ENCODE measurements around the gene PPP1R9B. TPM values are rescaled to one million over a fixed set of nuclear protein-coding genes. Genes with fewer than 3 reads are reported as not detected.

The PPP1R9B gene
- total RNA-seq, 1 donor from 2014 or later, result 16.6 TPM

DNA sequence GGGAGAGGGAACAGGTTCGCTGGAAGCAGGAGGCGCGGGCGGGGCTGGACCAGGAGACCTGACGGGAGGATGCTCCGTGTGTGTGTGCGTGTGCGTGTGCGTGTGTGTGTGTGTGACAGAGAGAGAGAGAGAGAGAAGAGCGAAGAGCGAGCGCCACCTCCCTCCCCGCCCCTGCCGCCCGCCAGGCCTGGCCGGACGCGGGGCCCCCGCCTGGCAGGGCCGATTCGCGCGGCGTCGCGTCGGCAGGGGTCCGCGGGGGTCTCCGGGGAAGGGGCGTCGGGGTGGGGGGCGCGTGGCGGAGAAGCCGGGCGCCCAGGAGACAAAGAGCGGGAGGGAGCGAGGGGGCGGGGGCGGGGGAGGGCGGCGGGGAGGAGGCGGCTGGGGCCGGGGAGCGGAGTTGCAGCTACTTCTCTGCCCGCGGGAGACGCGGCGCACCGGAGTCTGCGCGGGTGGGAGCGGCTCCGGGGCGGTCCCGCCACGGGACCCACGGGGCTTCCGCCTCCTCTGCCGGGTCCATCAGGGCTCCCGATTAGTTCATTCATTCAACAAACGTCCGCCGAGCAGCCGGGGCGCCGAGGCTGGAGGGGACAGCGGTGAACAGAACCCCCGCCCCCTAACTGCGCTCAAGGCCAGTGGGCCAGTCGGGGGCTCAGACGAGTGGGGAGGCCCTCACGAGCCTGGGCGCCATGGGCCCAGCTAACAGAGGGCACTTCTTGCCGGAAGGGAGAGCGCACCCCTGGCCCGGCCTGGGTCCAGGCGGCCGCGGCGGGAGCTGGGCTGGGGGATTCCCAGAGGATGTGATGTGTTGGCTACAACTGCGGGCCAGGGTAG lies 20.5 kb downstream of the PPP1R9B start, which contains the start of gene SAMD14:
SAMD14 (minus strand) TSS at position 433 of the 831 bp plus-strand sequence. CDS start 5,201 bp downstream, outside the sequence.
- no peak for FAIRE-seq
- H3K4me3 ChIP-seq (ENCODE audit: low read depth, low read length), result peak within 1 kb of the TSS; percentile 33
- peaks cover 3% of the 10 kb centered on the region for H3K36me3 ChIP-seq (ENCODE audit: control insufficient read depth, insufficient read depth, low read length)
- TF ChIP-seq, protein P1, sequence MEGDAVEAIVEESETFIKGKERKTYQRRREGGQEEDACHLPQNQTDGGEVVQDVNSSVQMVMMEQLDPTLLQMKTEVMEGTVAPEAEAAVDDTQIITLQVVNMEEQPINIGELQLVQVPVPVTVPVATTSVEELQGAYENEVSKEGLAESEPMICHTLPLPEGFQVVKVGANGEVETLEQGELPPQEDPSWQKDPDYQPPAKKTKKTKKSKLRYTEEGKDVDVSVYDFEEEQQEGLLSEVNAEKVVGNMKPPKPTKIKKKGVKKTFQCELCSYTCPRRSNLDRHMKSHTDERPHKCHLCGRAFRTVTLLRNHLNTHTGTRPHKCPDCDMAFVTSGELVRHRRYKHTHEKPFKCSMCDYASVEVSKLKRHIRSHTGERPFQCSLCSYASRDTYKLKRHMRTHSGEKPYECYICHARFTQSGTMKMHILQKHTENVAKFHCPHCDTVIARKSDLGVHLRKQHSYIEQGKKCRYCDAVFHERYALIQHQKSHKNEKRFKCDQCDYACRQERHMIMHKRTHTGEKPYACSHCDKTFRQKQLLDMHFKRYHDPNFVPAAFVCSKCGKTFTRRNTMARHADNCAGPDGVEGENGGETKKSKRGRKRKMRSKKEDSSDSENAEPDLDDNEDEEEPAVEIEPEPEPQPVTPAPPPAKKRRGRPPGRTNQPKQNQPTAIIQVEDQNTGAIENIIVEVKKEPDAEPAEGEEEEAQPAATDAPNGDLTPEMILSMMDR (IDR thresholded peaks at IDR 0.05; ENCODE audit: insufficient read depth, low read length, severe bottlenecking), result no peak
- DNase-seq (ENCODE audit: low read depth), result no peak
- no peaks in the 10 kb centered on the region for H3K27me3 ChIP-seq (ENCODE audit: control insufficient read depth, insufficient read depth, low read length)

DNA sequence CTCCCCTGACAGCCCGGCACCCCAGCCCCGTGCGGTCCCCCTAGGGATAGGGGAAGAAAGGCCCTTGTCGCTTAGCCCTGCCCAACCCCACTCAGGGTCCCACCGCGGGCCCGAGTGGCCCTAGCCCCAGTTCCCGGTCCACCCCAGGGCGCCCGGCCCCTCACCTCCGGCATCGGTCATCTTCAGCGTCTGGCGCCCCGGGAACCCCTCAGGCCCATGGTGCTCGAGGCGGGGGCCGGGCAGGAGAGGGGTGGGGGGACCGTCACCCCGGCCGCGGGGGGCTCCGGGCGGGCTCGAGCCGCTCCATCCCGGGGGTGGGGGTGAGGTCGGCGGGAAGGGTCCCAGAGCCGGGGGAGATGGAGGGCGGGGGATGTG lies 21.1 kb downstream of the PPP1R9B start:
- Histone ChIP-seq H3K27me3 (ENCODE audit: control insufficient read depth, insufficient read depth, low read length) (no peaks in the 10 kb centered on the region), H3K36me3 (ENCODE audit: control insufficient read depth, insufficient read depth, low read length) (peaks cover 1% of the 10 kb centered on the region), H3K4me3 (ENCODE audit: low read depth, low read length) (no peak overlapping the region)
- DNase-seq (ENCODE audit: low read depth), result no peak
- no peak for FAIRE-seq
- TF ChIP-seq, protein P1 (IDR thresholded peaks at IDR 0.05; ENCODE audit: insufficient read depth, low read length, severe bottlenecking), result no peak

DNA sequence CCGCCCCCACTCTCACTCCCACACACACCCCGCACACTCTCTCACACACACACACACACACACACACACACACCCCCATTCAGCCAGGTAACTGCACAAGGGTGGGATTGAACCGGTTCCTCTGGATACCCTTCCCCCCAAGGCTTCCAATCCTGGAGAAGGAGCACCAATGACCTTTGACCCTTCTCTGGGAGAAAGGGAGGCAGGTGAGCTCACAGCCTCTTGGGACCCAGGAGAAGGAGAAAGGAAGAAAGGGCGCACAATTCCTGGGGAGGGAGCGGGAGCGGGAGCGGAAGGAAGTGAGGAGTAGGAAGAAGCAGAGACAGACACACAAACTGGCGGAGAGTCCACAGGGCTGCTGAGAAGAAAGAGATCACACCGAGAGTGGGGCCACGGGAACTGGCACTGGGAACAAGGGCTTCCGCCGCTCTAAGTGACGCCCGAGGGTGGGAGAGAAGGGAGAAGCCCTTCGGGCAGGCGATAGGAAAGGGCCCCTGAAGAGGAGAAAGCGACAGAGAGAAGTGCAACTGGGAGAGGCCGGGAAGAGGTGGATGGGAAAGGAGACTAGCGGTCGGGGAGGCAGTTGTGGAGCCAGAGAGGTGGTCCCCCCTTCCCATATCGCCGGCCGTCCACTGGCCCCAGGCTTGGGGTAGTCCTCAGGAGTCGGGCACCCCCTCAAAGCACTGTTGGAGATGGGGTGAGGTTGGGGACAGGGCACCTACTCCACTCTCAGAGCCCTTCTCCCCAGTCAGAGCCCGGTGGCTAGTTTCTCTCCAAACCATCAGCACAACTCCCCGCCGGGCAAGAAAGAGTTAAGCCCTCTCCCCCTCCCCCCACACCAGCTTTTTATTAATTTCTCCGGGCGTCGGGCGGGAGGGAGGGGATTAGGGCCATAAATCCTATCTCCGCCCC lies 21.8 kb downstream of the PPP1R9B start:
- TF ChIP-seq, protein P1 (IDR thresholded peaks at IDR 0.05; ENCODE audit: insufficient read depth, low read length, severe bottlenecking), result no peak
- Histone ChIP-seq H3K36me3 (ENCODE audit: control insufficient read depth, insufficient read depth, low read length) (no peaks in the 10 kb centered on the region), H3K27me3 (ENCODE audit: control insufficient read depth, insufficient read depth, low read length) (no peaks in the 10 kb centered on the region), H3K4me3 (ENCODE audit: low read depth, low read length) (no peak overlapping the region)
- DNase-seq (ENCODE audit: low read depth) (no peak), FAIRE-seq (no peak)

DNA sequence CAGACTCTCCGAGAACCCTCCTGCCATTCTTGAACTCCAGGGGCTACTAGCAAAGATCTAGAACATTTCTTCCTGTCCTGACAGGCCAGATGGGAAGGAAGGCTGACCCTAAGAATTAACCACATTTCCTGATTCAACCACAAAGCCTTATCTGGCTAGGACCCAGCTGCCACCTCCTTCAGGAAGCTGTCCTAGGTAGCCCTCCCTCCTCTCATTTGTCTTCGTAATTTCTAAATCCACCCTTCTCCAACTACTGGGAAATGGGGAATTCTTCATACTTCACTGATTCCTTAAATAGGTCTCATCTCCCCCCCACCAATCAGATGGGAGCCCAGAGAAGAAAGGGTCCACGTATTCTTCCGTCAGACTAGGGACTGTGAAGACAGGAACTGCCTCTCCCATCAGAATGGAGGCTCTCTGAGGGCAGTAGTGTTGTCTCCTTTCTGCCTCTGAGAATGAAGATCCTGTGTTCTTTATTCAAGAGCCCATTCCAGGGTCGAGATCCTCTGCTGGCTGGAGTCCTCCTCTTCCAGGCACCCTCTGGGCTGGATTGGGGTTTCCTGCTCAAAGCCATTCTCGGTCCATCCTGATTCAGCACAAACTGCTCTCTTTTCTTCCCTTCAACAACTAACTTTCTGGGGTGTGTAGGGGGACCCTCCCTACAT lies 22.6 kb downstream of the PPP1R9B start:
- H3K27me3 ChIP-seq (ENCODE audit: control insufficient read depth, insufficient read depth, low read length), result no peaks in the 10 kb centered on the region
- H3K36me3 ChIP-seq (ENCODE audit: control insufficient read depth, insufficient read depth, low read length), result no peaks in the 10 kb centered on the region
- TF ChIP-seq, protein P1 (IDR thresholded peaks at IDR 0.05; ENCODE audit: insufficient read depth, low read length, severe bottlenecking), result no peak
- H3K4me3 ChIP-seq (ENCODE audit: low read depth, low read length), result no peak overlapping the region
- DNase-seq (ENCODE audit: low read depth), result peak; percentile 45
- no peak for FAIRE-seq

DNA sequence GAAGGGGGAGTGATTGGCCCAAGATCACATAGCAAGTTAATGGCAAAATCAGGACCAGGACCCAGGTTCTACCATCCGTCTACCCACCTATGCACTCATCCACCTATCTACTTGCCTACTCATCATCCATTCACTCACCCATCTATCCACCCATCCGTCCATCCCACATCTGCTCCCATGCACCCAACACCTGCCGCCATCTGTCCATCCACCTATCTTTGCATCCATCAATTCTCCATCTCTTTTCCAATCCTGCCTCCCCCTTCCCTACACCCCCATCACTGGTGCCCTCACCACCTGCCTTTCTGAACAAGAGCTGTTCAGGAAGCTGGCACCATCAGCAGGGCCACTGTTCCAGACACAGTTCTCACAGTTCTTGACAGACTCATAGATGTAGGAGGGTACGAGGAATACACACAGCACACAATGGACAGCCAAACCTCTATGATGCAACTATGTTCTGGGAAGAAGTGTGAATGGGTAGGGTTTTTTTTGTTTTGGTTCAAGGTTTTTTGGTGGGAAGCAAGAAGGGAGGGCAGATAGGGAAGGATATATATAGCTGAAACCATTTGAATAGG lies 25.0 kb downstream of the PPP1R9B start:
- DNase-seq (ENCODE audit: low read depth) (no peak), FAIRE-seq (peak; percentile 89)
- no peaks in the 10 kb centered on the region for H3K27me3 ChIP-seq (ENCODE audit: control insufficient read depth, insufficient read depth, low read length)
- no peaks in the 10 kb centered on the region for H3K36me3 ChIP-seq (ENCODE audit: control insufficient read depth, insufficient read depth, low read length)
- no peak overlapping the region for H3K4me3 ChIP-seq (ENCODE audit: low read depth, low read length)
- TF ChIP-seq, protein P1 (IDR thresholded peaks at IDR 0.05; ENCODE audit: insufficient read depth, low read length, severe bottlenecking), result no peak

All from bronchial epithelial cell (primary cell).